OCI-LY1 (cell line): ENCODE data around the gene APOD.
A peak's percentile ranks its signal among the peaks of the same experiment; 100 is the strongest.

Experiments
- H2AFZ ChIP-seq: fragments of 200-600 bp; sonication (generic), shearing (Covaris generic); 2 replicates; pipeline ENCODE4 v1.6.0; 2014; ENCODE audit warnings: antibody characterized with exemption, mild to moderate bottlenecking, low read length
- H3F3A ChIP-seq: fragments of 200-600 bp; sonication (generic), shearing (Covaris generic); 2 replicates; pipeline ENCODE4 v1.6.0; 2014; ENCODE audit warnings: mild to moderate bottlenecking, antibody characterized with exemption, low read length, moderate library complexity; ENCODE audit not compliant: insufficient read depth
- H3K27ac ChIP-seq: fragments of 200-600 bp; sonication (generic); 2 replicates; pipeline ENCODE4 v1.5.1; 2014; ENCODE audit warnings: low read length, mixed run types, mild to moderate bottlenecking, low read depth; ENCODE audit not compliant: poor library complexity, severe bottlenecking
- H3K27me3 ChIP-seq: fragments of 200-600 bp; sonication (generic); 2 replicates; pipeline ENCODE4 v1.6.0; 2014; ENCODE audit warnings: antibody characterized with exemption, mild to moderate bottlenecking, low read length, moderate library complexity; ENCODE audit not compliant: insufficient read depth
- H3K36me3 ChIP-seq: fragments of 200-600 bp; sonication (generic); 2 replicates; pipeline ENCODE4 v1.6.1; 2014; ENCODE audit warnings: mild to moderate bottlenecking, antibody characterized with exemption, low read length, moderate library complexity, mixed read lengths; ENCODE audit not compliant: insufficient read depth
- H3K4me1 ChIP-seq: fragments of 200-600 bp; sonication (generic); 2 replicates; pipeline ENCODE4 v1.5.1; 2014; ENCODE audit warnings: mild to moderate bottlenecking, low read length, moderate library complexity; ENCODE audit not compliant: insufficient read depth, severe bottlenecking
- H3K4me2 ChIP-seq: fragments of 200-600 bp; sonication (generic), shearing (Covaris generic); 2 replicates; pipeline ENCODE4 v1.6.1; 2014; ENCODE audit warnings: low read length
- H3K4me3 ChIP-seq: fragments of 200-600 bp; sonication (generic); 2 replicates; pipeline ENCODE4 v1.5.1; 2014; ENCODE audit warnings: low read length, low read depth, mild to moderate bottlenecking, mixed read lengths; ENCODE audit not compliant: poor library complexity, severe bottlenecking
- H3K79me2 ChIP-seq: fragments of 200-600 bp; shearing (Covaris generic); 2 replicates; pipeline ENCODE4 v1.6.1; 2016; ENCODE audit warnings: mixed run types, low read length, mixed read lengths; ENCODE audit not compliant: insufficient read depth
- H3K9ac ChIP-seq: fragments of 200-600 bp; sonication (generic), shearing (Covaris generic); 2 replicates; pipeline ENCODE4 v1.6.1; 2014; ENCODE audit warnings: mild to moderate bottlenecking, low read length, mixed read lengths
- H3K9me2 ChIP-seq: fragments of 200-600 bp; sonication (generic), shearing (Covaris generic); 2 replicates; pipeline ENCODE4 v1.6.1; 2014; ENCODE audit warnings: low read depth, mild to moderate bottlenecking, low read length, mixed read lengths
- H3K9me3 ChIP-seq: fragments of 200-600 bp; shearing (Covaris generic); 2 replicates; pipeline ENCODE4 v1.6.1; 2014; ENCODE audit warnings: low read length, mixed read lengths
- H4K20me1 ChIP-seq: fragments of 200-600 bp; sonication (generic), shearing (Covaris generic); 2 replicates; pipeline ENCODE4 v1.6.0; 2016; ENCODE audit warnings: mild to moderate bottlenecking, low read length; ENCODE audit not compliant: insufficient read depth
- CTCF ChIP-seq: fragments of 200-600 bp; sonication (generic), shearing (Covaris generic); IDR thresholded peaks from 2 replicates; pipeline ENCODE4 v1.5.1; 2017; ENCODE audit warnings: mild to moderate bottlenecking, antibody characterized with exemption, low read length, moderate library complexity, mixed read lengths
- EZH2 ChIP-seq: fragments of 200-600 bp; sonication (generic), shearing (Covaris generic); IDR thresholded peaks from 2 replicates; pipeline ENCODE4 v1.8.0; 2017; ENCODE audit warnings: borderline replicate concordance, mixed run types, mild to moderate bottlenecking, antibody characterized with exemption, low read length, moderate library complexity, mixed read lengths

The APOD gene

DNA sequence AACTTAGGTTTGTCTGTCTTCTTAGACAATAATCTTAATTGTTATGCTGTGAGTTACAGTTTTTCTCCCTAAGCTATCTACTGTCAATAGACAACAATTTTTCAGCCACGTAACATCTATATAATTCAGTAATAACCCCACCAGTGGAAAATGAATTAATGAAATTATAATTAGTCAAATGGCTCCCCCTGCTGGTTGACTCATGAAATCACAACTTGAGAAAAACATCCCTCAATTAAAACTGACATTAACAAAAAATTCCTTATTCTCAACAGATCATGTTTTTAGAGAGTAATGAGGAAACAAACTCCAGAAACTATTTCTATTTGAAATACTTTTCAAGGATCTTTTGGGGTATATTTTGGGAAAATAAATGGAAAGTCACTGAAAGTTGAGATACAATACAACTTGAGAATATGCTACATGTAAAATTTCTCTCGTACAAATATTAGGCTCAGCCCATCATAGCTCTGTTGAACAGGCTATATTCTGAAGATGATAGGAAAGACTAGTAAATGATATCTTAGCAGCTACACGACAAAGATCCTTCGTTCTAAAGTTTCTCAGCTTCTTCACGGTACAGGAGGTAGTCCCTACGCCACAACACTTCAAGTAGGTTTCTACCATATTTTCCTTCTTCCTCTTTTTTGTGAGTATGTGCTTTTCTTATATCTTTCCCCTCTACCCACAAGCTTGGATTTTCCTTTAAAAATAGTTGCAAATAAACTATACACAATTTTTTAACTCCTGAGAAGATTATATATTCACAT is 61.3 kb downstream of the APOD start:
- Histone ChIP-seq H3K9ac (no peak overlapping the region), H3K36me3 (no peaks in the 10 kb centered on the region; the same call in none of the 2 replicates), H3K4me3 (peak overlapping the region; percentile 31), H3K27me3 (no peaks in the 10 kb centered on the region), H3F3A (peaks cover 5% of the 10 kb centered on the region; the same call in 1 of the 2 replicates), H3K27ac (peak overlapping the region; percentile 26), H3K9me2 (no peaks in the 10 kb centered on the region), H3K4me2 (peak overlapping the region; percentile 55), H3K9me3 (no peaks in the 10 kb centered on the region), H2AFZ (no peak overlapping the region), H3K79me2 (no peaks in the 10 kb centered on the region), H4K20me1 (no peaks in the 10 kb centered on the region), H3K4me1 (peaks cover 14% of the 10 kb centered on the region)
- peak; percentile 95 for TF ChIP-seq CTCF
- TF ChIP-seq EZH2: no peak
